Measurements from ENCODE around the gene UACA.
A peak's percentile ranks its signal among the peaks of the same experiment; 100 is the strongest.

UACA gene

GRCh38 chr15:70633991-70634390 lies 129.4 kb downstream of the UACA start:
- no peak for TF ChIP-seq CTCF (conservative IDR thresholded peaks at IDR 0.05)

DNA sequence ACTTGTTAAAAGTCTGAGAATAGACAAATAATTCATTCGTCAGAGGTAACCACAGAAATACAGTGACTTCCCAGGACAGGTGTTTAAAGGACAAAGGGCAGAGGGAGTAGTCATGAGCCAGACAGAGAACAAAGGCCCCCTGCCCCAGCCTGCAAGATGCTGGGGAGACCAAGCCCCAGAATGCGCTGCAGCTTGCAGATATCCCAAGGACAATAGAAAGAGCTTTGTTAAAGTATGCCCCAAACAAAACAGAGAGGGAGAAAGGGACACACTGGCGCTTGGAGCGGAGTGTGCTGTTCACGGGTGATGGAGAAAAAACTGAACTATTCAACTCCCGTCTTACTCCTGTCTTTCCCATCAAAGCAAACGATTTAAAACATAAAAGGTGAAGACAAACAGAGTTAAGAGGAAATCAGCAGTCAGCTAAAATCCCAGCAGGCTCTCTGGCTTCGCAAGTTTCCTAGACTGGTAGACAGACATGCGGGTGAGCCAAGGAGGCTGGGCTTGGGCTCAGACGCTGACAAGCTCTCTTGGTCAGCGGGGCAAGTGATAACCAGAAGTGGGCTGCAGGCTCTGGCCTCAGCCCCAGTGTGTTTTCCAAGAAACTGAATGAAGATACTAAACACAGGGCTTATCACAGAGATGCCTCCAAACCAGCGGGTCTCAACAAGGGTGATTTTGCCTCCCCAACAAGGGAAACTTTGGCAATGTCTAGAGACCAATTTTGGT lies 130.1 kb downstream of the UACA start:
- H3K27ac ChIP-seq = peak overlapping the region; percentile 73
- no peak for TF ChIP-seq CTCF (conservative IDR thresholded peaks at IDR 0.05)

More at GRCh38 chr15:70633991-70634390, 129.4 kb downstream of the UACA start:
- H3K27ac ChIP-seq = peak overlapping the region; percentile 73

DNA sequence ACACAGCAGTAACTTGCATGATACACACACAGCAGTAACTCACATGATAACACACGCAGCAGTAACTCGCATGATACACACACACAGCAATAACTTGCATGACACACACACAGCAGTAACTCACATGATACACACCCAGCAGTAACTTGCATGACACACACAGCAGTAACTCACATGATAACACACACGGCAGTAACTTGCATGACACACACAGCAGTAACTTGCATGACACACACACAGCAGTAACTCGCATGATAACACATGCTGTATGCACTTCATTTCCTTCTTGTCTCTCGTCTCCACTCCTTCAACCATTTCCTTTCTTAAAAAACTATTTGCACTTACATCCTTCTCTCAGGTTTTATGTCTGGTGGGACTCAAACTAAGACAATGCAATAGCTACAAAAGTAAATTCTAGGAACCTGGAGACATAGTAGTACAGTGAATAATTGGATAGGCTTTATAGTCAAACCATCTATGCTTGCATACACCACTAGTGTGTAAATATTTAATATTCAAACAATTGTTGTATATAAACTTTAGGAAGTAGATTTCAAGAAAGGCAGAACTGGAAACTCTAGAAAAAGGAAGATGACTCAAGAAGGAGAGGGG lies 130.8 kb downstream of the UACA start:
- no peak for TF ChIP-seq CTCF (conservative IDR thresholded peaks at IDR 0.05)
- peak overlapping the region; percentile 73 for H3K27ac ChIP-seq

DNA sequence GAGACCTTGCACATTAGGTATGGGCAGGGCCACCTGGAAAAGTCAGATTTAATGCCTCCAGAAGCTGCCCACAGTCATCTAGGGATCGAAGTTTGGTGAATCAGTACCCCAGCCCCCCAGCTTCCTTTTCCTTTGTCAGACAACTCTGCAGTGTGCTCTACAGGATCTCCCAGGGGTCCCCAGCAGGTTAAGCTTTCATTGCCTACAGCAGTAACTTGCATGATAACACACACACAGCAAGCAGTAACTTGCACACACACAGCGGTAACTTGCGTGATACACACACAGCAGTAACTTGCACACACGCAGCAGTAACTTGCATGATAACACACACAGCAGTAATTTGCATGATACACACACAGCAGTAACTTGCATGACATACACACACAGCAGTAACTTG lies 131.3 kb downstream of the UACA start:
- TF ChIP-seq CTCF (conservative IDR thresholded peaks at IDR 0.05) = no peak
- peak overlapping the region; percentile 73 for H3K27ac ChIP-seq

GRCh38 chr15:70629735-70630273 lies 133.6 kb downstream of the UACA start:
- TF ChIP-seq CTCF (conservative IDR thresholded peaks at IDR 0.05) = no peak
- no peak overlapping the region for H3K27ac ChIP-seq

DNA sequence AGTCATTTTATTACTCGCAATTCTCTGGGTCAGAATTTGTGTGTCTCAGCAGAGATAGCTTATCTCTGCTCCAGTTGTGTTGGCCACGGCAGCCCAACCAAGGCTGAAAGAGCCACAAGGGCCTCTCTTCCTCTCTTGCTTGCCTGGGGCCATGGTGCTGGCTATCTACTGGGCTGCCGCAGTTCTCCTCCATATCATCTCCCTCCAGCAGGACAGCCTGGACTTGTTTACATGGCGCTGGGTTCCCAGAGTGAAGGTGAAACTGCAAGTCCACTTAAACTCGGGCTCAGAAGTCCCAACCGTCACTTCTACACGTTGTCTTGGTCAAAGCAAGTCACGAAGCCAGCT lies 134.8 kb downstream of the UACA start:
- no peak overlapping the region for H3K27ac ChIP-seq
- TF ChIP-seq CTCF (conservative IDR thresholded peaks at IDR 0.05) = no peak

DNA sequence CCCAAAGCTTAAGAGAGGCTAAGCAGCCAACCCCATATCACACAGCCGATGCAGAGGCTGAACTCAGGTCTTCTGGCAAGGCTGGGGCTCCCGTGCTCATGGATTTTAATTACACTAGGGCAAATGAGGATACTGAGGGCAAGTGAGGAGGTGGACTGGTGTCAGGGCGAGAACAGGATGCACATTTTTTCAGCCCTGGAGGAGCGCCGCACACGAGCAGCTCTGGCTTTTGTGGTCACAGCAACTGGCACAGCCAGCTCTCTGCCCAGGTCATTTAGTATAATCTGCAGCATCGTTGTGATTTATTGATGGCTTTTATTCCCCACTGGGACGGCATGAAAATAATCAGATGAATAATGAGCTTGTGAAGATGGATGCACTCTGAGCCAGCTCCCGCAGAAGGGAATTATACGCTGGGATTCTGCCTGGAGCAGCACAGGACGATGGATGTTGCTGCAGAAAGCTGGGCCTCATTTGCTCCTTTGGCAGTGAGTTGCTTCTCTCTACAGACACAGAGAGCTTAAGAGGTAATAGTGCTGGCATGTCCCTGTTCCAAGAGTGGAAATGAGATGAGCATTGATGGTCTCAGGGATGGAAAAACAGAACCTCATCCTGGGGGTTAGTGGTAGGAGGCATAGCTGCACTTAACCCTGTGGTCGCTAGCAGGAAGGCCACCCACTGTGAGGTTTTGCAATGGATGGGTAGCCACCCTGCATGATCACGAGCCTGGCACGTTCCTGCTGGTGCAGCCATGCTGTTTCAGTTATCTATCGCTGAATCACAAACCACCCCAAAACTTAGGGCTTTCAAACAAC lies 135.4 kb downstream of the UACA start:
- no peak for TF ChIP-seq CTCF (conservative IDR thresholded peaks at IDR 0.05)
- no peak overlapping the region for H3K27ac ChIP-seq

All from VCaP (cell line).